ENCODE data around the gene MOSMO.
"Not testable (repeated sequence)": the region's sequence is repeated elsewhere in the genome, so short reads cannot be mapped to it uniquely, and the experiment has no call there.

The MOSMO gene

GRCh38 chr16:22109258-22109898, 101.5 kb downstream of the MOSMO start:
- Histone ChIP-seq H3K27ac (replicated peaks) (no peak overlapping the region), H3K4me3 (replicated peaks; ENCODE audit: insufficient read depth, low read length) (no peak overlapping the region), H3K27me3 (ENCODE audit: insufficient read depth, poor library complexity, severe bottlenecking) (peaks cover 11% of the 10 kb centered on the region)
- TF ChIP-seq, protein P1, sequence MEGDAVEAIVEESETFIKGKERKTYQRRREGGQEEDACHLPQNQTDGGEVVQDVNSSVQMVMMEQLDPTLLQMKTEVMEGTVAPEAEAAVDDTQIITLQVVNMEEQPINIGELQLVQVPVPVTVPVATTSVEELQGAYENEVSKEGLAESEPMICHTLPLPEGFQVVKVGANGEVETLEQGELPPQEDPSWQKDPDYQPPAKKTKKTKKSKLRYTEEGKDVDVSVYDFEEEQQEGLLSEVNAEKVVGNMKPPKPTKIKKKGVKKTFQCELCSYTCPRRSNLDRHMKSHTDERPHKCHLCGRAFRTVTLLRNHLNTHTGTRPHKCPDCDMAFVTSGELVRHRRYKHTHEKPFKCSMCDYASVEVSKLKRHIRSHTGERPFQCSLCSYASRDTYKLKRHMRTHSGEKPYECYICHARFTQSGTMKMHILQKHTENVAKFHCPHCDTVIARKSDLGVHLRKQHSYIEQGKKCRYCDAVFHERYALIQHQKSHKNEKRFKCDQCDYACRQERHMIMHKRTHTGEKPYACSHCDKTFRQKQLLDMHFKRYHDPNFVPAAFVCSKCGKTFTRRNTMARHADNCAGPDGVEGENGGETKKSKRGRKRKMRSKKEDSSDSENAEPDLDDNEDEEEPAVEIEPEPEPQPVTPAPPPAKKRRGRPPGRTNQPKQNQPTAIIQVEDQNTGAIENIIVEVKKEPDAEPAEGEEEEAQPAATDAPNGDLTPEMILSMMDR (IDR thresholded peaks at IDR 0.05; ENCODE audit: insufficient read depth, low read length): no peak
- no peak for DNase-seq (ENCODE audit: low read depth in 1 of 2, low spot score in 1 of 2)

GRCh38 chr16:22111629-22112028, 103.7 kb downstream of the MOSMO start:
- peaks cover 11% of the 10 kb centered on the region for H3K27me3 ChIP-seq (ENCODE audit: insufficient read depth, poor library complexity, severe bottlenecking)
- not testable (repeated sequence) for H3K27ac ChIP-seq (replicated peaks); DNase-seq (ENCODE audit: low read depth in 1 of 2, low spot score in 1 of 2); H3K4me3 ChIP-seq (replicated peaks; ENCODE audit: insufficient read depth, low read length)

- no peak for DNase-seq (ENCODE audit: low read depth in 1 of 2, low spot score in 1 of 2)
- TF ChIP-seq, protein P2, sequence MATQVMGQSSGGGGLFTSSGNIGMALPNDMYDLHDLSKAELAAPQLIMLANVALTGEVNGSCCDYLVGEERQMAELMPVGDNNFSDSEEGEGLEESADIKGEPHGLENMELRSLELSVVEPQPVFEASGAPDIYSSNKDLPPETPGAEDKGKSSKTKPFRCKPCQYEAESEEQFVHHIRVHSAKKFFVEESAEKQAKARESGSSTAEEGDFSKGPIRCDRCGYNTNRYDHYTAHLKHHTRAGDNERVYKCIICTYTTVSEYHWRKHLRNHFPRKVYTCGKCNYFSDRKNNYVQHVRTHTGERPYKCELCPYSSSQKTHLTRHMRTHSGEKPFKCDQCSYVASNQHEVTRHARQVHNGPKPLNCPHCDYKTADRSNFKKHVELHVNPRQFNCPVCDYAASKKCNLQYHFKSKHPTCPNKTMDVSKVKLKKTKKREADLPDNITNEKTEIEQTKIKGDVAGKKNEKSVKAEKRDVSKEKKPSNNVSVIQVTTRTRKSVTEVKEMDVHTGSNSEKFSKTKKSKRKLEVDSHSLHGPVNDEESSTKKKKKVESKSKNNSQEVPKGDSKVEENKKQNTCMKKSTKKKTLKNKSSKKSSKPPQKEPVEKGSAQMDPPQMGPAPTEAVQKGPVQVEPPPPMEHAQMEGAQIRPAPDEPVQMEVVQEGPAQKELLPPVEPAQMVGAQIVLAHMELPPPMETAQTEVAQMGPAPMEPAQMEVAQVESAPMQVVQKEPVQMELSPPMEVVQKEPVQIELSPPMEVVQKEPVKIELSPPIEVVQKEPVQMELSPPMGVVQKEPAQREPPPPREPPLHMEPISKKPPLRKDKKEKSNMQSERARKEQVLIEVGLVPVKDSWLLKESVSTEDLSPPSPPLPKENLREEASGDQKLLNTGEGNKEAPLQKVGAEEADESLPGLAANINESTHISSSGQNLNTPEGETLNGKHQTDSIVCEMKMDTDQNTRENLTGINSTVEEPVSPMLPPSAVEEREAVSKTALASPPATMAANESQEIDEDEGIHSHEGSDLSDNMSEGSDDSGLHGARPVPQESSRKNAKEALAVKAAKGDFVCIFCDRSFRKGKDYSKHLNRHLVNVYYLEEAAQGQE (IDR thresholded peaks at IDR 0.05; ENCODE audit: insufficient replicate concordance, low read depth): no peak
- TF ChIP-seq POLR2AphosphoS5 (IDR thresholded peaks at IDR 0.05; ENCODE audit: low read depth): no peak
- no peak for TF ChIP-seq SPI1 (IDR thresholded peaks at IDR 0.05; ENCODE audit: borderline replicate concordance, low read depth)
- TF ChIP-seq, protein P1 (IDR thresholded peaks at IDR 0.05; ENCODE audit: insufficient read depth, low read length): no peak
- no peak for TF ChIP-seq GABPA (IDR thresholded peaks at IDR 0.05; ENCODE audit: low read depth)
- Histone ChIP-seq H3K4me3 (replicated peaks; ENCODE audit: insufficient read depth, low read length) (no peak overlapping the region), H3K27me3 (ENCODE audit: insufficient read depth, poor library complexity, severe bottlenecking) (no peaks in the 10 kb centered on the region), H3K27ac (replicated peaks) (no peak overlapping the region)
These were observed 108.3 kb downstream of the MOSMO start for GRCh38 chr16:22116095-22116700.

GRCh38 chr16:22117609-22118008, 109.7 kb downstream of the MOSMO start:
- no peak for DNase-seq (ENCODE audit: low read depth in 1 of 2, low spot score in 1 of 2)
- TF ChIP-seq, protein P1 (IDR thresholded peaks at IDR 0.05; ENCODE audit: insufficient read depth, low read length): no peak
- TF ChIP-seq POLR2AphosphoS5 (IDR thresholded peaks at IDR 0.05; ENCODE audit: low read depth): no peak
- no peak for TF ChIP-seq SPI1 (IDR thresholded peaks at IDR 0.05; ENCODE audit: borderline replicate concordance, low read depth)
- TF ChIP-seq, protein P2 (IDR thresholded peaks at IDR 0.05; ENCODE audit: insufficient replicate concordance, low read depth): no peak
- no peak for TF ChIP-seq GABPA (IDR thresholded peaks at IDR 0.05; ENCODE audit: low read depth)

More at GRCh38 chr16:22117609-22118008, 109.7 kb downstream of the MOSMO start:
- H3K27me3 ChIP-seq (ENCODE audit: insufficient read depth, poor library complexity, severe bottlenecking): no peaks in the 10 kb centered on the region
- no peak overlapping the region for H3K27ac ChIP-seq (replicated peaks)
- H3K4me3 ChIP-seq (replicated peaks; ENCODE audit: insufficient read depth, low read length): no peak overlapping the region

All from HL-60 (cell line).